ENCODE results near the gene BRSK2. TPM values are rescaled to one million over a fixed set of nuclear protein-coding genes. Genes with fewer than 3 reads are reported as not detected.

Gene BRSK2
- total RNA-seq, 3 donors from 2014 or later (not counting 1 experiment from before 2014, with no cell fraction given): 0.11 to 0.14 TPM; not detected in 1

DNA sequence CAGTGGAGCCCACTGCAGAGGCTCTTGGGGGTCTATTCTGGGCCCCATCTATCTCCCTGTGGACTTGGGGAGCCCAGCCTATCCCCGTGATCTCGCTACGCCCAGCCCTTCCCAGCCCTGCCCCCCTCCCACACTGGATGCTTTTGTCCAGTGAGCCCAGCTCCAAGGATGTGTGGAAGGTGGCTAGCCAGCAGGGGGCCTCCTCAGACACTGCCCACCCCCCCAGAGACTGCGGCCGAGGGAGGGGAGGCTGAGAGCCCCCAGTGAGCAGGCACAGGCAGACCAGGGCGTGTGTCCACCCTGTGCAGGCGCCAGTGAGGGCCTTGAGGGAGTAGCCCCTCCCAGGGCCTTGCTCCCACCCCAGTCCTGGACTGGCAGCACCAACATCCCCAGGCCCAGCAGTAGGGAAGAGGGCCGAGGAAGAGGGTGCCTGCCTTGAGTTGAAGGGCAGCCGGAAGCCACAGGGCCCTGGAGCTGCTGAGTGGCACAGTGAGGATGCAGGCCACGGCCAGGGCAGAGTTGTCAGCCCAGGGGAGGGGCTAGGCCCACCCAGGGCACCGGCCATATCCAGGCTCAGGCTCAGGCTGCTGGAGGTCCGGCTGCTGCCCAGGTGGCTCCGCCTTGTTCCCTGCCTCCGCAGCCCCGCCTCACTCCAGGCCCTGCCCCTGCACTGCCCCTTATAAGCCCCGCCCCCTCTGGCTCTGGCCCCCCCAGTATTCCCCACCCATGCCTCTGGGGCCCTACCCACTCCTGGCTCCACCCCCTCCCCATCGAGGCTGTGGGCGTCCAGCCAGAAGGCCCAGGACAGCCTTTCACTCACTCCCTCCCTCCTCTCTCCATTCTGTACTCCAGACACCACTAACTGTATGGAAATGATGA lies 68.8 kb downstream of the BRSK2 start:
- Histone ChIP-seq H3K27me3 (ENCODE audit: control insufficient read depth, insufficient read depth, low read length) (no peaks in the 10 kb centered on the region), H3K36me3 (ENCODE audit: control insufficient read depth, insufficient read depth, low read length) (no peaks in the 10 kb centered on the region), H3K4me3 (ENCODE audit: low read length) (no peak overlapping the region), H3K4me1 (ENCODE audit: control insufficient read depth, insufficient read depth, low read length) (peaks cover 6% of the 10 kb centered on the region), H3K9me3 (ENCODE audit: control insufficient read depth, insufficient read depth, low read length) (no peaks in the 10 kb centered on the region), H3K27ac (ENCODE audit: low read length) (no peak overlapping the region)
- Mint-ChIP-seq H3K27ac (no peak overlapping the region), H3K27me3 (ENCODE audit: low read depth in 2 of 2) (no peaks in the 10 kb centered on the region), H3K36me3 (no peaks in the 10 kb centered on the region), H3K4me1 (peaks cover 0 to 16% of the 10 kb centered on the region in 2 donors), H3K9me3 (no peaks in the 10 kb centered on the region), H3K4me3 (no peak overlapping the region)
- 76% methylated on average over 17 of the region's 18 CpGs for WGBS (ENCODE audit: insufficient coverage)
- DNase-seq: no peak
- intact Hi-C loops (cut with micrococcal nuclease): no loop called here
- no peak for ATAC-seq
- TF ChIP-seq, protein P1, sequence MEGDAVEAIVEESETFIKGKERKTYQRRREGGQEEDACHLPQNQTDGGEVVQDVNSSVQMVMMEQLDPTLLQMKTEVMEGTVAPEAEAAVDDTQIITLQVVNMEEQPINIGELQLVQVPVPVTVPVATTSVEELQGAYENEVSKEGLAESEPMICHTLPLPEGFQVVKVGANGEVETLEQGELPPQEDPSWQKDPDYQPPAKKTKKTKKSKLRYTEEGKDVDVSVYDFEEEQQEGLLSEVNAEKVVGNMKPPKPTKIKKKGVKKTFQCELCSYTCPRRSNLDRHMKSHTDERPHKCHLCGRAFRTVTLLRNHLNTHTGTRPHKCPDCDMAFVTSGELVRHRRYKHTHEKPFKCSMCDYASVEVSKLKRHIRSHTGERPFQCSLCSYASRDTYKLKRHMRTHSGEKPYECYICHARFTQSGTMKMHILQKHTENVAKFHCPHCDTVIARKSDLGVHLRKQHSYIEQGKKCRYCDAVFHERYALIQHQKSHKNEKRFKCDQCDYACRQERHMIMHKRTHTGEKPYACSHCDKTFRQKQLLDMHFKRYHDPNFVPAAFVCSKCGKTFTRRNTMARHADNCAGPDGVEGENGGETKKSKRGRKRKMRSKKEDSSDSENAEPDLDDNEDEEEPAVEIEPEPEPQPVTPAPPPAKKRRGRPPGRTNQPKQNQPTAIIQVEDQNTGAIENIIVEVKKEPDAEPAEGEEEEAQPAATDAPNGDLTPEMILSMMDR (IDR thresholded peaks at IDR 0.05): no peak

DNA sequence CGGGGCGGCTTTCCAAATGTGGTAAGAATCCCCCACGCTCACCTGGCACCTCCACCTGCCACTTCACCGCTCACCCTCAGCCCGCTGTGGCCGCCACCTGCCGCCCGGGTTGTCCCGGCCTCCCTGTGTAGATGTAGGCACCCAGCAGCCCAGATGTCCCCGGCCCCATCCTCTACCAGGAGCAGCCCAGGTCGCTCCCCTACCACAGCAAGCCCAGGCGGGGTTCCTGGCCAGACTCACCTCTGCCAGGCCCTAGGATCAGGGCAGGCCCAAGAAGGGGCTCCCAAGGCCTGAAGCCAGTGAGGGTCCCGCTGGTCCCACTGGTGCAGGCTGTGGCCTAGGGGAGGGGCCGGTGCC lies 69.5 kb downstream of the BRSK2 start:
- no peak for DNase-seq
- Mint-ChIP-seq H3K27me3 (ENCODE audit: low read depth in 2 of 2) (no peaks in the 10 kb centered on the region), H3K9me3 (no peaks in the 10 kb centered on the region), H3K36me3 (no peaks in the 10 kb centered on the region), H3K4me1 (peaks cover 0 to 11% of the 10 kb centered on the region in 2 donors), H3K27ac (no peak overlapping the region), H3K4me3 (no peak overlapping the region)
- Histone ChIP-seq H3K27ac (ENCODE audit: low read length) (no peak overlapping the region), H3K9me3 (ENCODE audit: control insufficient read depth, insufficient read depth, low read length) (no peaks in the 10 kb centered on the region), H3K4me1 (ENCODE audit: control insufficient read depth, insufficient read depth, low read length) (peaks cover 6% of the 10 kb centered on the region), H3K27me3 (ENCODE audit: control insufficient read depth, insufficient read depth, low read length) (no peaks in the 10 kb centered on the region), H3K4me3 (ENCODE audit: low read length) (no peak overlapping the region), H3K36me3 (ENCODE audit: control insufficient read depth, insufficient read depth, low read length) (no peaks in the 10 kb centered on the region)
- no peak for ATAC-seq
- TF ChIP-seq, protein P1 (IDR thresholded peaks at IDR 0.05): no peak
- 88% methylated on average over 14 of the region's 14 CpGs for WGBS (ENCODE audit: insufficient coverage)
- intact Hi-C loops (cut with micrococcal nuclease): no loop called here

DNA sequence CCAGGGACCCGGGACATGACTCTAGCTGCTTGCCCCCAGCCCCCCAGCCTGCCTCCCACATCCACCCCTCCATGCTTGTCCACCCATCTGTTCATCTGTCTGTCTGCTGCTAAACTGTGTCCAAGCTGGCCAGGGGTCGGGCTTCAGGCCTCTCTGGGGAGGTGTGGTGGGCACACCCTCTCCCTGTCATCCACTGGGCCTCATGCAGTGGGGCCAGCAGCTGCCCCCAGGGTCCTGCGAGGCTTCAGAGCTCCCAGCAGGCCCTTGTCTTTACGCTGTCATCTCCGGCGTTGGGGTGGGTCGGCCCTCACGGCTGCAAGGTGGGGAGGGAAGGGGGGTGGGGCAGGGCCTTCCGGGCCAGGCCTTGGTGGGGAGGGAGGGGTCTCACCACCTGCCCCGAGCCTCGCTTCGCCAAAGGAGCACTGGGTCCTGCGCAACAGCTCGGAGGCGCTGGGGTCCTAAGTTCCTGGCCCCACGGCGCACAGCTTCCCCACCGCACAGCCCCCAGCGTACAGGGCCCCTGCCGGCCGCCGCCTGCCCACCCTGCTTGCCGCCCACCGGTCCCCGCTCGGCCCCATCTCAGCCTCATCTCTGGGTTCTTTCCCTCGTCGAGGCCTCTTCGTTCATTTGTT lies 70.1 kb downstream of the BRSK2 start:
- peaks cover 0 to 10% of the 10 kb centered on the region in 2 donors for H3K4me1 Mint-ChIP-seq
- DNase-seq: no peak

More for the DNA sequence above, 70.1 kb downstream of the BRSK2 start:
- Histone ChIP-seq H3K9me3 (ENCODE audit: control insufficient read depth, insufficient read depth, low read length) (no peaks in the 10 kb centered on the region), H3K4me3 (ENCODE audit: low read length) (no peak overlapping the region), H3K27me3 (ENCODE audit: control insufficient read depth, insufficient read depth, low read length) (no peaks in the 10 kb centered on the region), H3K4me1 (ENCODE audit: control insufficient read depth, insufficient read depth, low read length) (peaks cover 6% of the 10 kb centered on the region), H3K36me3 (ENCODE audit: control insufficient read depth, insufficient read depth, low read length) (no peaks in the 10 kb centered on the region), H3K27ac (ENCODE audit: low read length) (no peak overlapping the region)
- Mint-ChIP-seq H3K9me3 (no peaks in the 10 kb centered on the region), H3K36me3 (no peaks in the 10 kb centered on the region), H3K4me3 (no peak overlapping the region), H3K27ac (no peak overlapping the region), H3K27me3 (ENCODE audit: low read depth in 2 of 2) (no peaks in the 10 kb centered on the region)
- TF ChIP-seq, protein P1 (IDR thresholded peaks at IDR 0.05): no peak
- ATAC-seq: no peak
- 85% methylated on average over 29 of the region's 29 CpGs for WGBS (ENCODE audit: insufficient coverage)
- intact Hi-C loops (cut with micrococcal nuclease): no loop called here

Measured in natural killer cell (primary cell).